ENCODE measurements around the gene TMTC1. TPM values are rescaled to one million over a fixed set of nuclear protein-coding genes. Genes with fewer than 3 reads are reported as not detected.

Gene TMTC1
- total RNA-seq, 1 donor from 2014 or later = 24.8 TPM

DNA sequence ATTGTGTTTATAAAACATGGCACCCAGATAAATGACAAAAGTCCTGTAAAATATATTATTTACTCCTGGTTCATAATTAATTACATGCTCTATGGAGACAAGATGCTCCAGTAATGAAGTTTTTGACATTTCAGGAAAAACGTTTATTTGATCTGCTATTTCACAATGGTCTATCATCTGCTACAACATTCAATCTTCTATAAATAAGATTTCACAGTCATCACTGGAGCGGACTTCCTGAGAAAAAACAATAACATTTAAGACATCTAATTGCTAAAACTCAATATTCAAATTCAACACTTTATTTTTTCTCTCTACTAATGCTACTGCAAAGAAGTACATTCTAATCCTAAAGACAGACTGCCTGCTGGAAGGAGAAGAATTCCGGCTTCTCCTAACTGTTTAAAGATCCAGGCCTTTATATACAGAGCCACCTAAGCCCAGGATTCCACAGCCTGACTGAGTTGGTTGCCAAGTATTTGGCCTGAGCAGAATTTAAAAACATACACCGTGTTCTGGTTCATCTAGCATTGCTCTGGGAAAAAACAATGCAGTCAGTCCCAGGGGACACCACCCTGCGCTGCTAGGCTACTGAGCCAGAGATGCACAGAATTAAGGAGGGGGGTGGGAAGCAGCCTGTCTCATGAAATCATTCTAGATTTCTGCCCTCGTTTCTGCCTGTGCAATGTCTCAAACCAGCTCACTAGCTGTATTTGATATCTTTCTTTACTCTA lies 58.0 kb downstream of the TMTC1 start:
- no peaks in the 10 kb centered on the region for H3K9me3 ChIP-seq
- H3K36me3 ChIP-seq = no peaks in the 10 kb centered on the region
- no peak for DNase-seq
- no peak overlapping the region for H3K4me3 ChIP-seq
- peaks cover 16% of the 10 kb centered on the region for H3K4me1 ChIP-seq
- ATAC-seq = peak; percentile 50 to 56
- H3K27ac ChIP-seq = peak overlapping the region; percentile 65
- no peaks in the 10 kb centered on the region for H3K27me3 ChIP-seq (ENCODE audit: low read depth)
- TF ChIP-seq, protein P1, sequence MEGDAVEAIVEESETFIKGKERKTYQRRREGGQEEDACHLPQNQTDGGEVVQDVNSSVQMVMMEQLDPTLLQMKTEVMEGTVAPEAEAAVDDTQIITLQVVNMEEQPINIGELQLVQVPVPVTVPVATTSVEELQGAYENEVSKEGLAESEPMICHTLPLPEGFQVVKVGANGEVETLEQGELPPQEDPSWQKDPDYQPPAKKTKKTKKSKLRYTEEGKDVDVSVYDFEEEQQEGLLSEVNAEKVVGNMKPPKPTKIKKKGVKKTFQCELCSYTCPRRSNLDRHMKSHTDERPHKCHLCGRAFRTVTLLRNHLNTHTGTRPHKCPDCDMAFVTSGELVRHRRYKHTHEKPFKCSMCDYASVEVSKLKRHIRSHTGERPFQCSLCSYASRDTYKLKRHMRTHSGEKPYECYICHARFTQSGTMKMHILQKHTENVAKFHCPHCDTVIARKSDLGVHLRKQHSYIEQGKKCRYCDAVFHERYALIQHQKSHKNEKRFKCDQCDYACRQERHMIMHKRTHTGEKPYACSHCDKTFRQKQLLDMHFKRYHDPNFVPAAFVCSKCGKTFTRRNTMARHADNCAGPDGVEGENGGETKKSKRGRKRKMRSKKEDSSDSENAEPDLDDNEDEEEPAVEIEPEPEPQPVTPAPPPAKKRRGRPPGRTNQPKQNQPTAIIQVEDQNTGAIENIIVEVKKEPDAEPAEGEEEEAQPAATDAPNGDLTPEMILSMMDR (IDR thresholded peaks at IDR 0.05) = no peak
- intact Hi-C loops (cut with DNase I) = no loop called here

GRCh38 chr12:29722164-29722563 lies 61.6 kb downstream of the TMTC1 start:
- TF ChIP-seq, protein P1 (IDR thresholded peaks at IDR 0.05) = no peak

GRCh38 chr12:29719381-29719780 lies 64.4 kb downstream of the TMTC1 start:
- no peak overlapping the region for H3K4me3 ChIP-seq
- H3K9me3 ChIP-seq = no peaks in the 10 kb centered on the region
- DNase-seq (no peak), ATAC-seq (no peak)
- H3K27ac ChIP-seq = no peak overlapping the region
- TF ChIP-seq, protein P1 (IDR thresholded peaks at IDR 0.05) = no peak
- intact Hi-C loops (cut with DNase I) = no loop called here
- H3K36me3 ChIP-seq = no peaks in the 10 kb centered on the region
- H3K27me3 ChIP-seq (ENCODE audit: low read depth) = no peaks in the 10 kb centered on the region
- no peaks in the 10 kb centered on the region for H3K4me1 ChIP-seq

More at GRCh38 chr12:29722164-29722563, 61.6 kb downstream of the TMTC1 start:
- Histone ChIP-seq H3K4me3 (no peak overlapping the region), H3K9me3 (no peaks in the 10 kb centered on the region), H3K36me3 (no peaks in the 10 kb centered on the region), H3K4me1 (peaks cover 11% of the 10 kb centered on the region), H3K27me3 (ENCODE audit: low read depth) (no peaks in the 10 kb centered on the region), H3K27ac (no peak overlapping the region)
- no peak for DNase-seq
- intact Hi-C loops (cut with DNase I) = no loop called here
- ATAC-seq = no peak

DNA sequence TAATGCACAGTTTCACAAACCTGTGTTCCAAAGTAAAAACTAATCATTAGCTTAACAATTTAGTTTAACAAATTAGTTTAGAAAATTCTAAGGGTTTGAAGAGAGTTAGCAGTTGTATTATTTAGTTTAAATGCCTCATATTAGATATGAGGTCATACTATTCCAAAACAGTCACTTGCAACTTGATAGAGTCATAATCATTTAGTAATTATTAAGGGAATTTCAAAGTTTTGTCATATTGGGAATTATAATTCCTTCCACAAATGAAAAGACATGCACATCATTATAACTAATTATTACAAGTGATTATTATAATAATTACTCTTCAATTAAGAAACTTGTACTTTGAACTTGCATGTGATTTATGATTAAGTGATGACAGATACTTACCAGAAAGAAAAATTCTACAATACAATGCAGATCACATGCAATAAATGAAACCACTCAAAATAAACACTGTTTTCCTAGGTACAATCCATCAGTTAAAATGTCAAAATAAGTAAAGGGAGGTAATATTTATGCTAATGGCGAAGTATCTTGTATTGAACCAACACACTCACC lies 66.1 kb downstream of the TMTC1 start:
- no peaks in the 10 kb centered on the region for H3K36me3 ChIP-seq
- no peak for ATAC-seq
- no peaks in the 10 kb centered on the region for H3K4me1 ChIP-seq
- no peak for DNase-seq
- H3K9me3 ChIP-seq = no peaks in the 10 kb centered on the region
- H3K27ac ChIP-seq = no peak overlapping the region
- no peak overlapping the region for H3K4me3 ChIP-seq
- no peaks in the 10 kb centered on the region for H3K27me3 ChIP-seq (ENCODE audit: low read depth)
- intact Hi-C loops (cut with DNase I) = no loop called here
- TF ChIP-seq, protein P1 (IDR thresholded peaks at IDR 0.05) = no peak

- H3K36me3 ChIP-seq = no peaks in the 10 kb centered on the region
- no peak overlapping the region for H3K27ac ChIP-seq
- TF ChIP-seq, protein P1 (IDR thresholded peaks at IDR 0.05) = no peak
- H3K4me1 ChIP-seq = no peaks in the 10 kb centered on the region
- intact Hi-C loops (cut with DNase I) = no loop called here
- no peak for DNase-seq
- no peaks in the 10 kb centered on the region for H3K27me3 ChIP-seq (ENCODE audit: low read depth)
- no peak for ATAC-seq
- no peaks in the 10 kb centered on the region for H3K9me3 ChIP-seq
- no peak overlapping the region for H3K4me3 ChIP-seq
Measured at GRCh38 chr12:29714966-29715365, 68.8 kb downstream of the TMTC1 start.

All from lower lobe of right lung (tissue), 2 donors.